SK-N-SH (cell line): ENCODE measurements around the gene FAAP20. TPM values are rescaled to one million over a fixed set of nuclear protein-coding genes. Genes with fewer than 3 reads are reported as not detected.

ENCODE experiments used
- CTCF ChIA-PET: fragments of 300-600, 350-600 bp; formaldehyde crosslinking; extraction: SDS; loops from one replicate; lab custom pipeline; 2021; lab: Yijun Ruan, JAX
- POLR2A ChIA-PET: fragments of 350-600 bp; sonication (Branson Sonifier 250); formaldehyde crosslinking; extraction: SDS; loops from one replicate; lab custom pipeline; 2020; ENCODE audit warnings: antibody characterized with exemption, inconsistent platforms; lab: Yijun Ruan, JAX
- DNase-seq: peaks from one replicate; pipeline ENCODE4 v3.0.0; 2012
- H2AFZ ChIP-seq: fragments of 200-600 bp; sonication (generic); 2 replicates; pipeline ENCODE4 v1.8.1; 2016; ENCODE audit warnings: antibody characterized with exemption, mild to moderate bottlenecking, low read depth
- H3F3A ChIP-seq: fragments of 200-600 bp; sonication (generic); replicated peaks from 2 replicates; pipeline ENCODE3; 2016; ENCODE audit warnings: antibody characterized with exemption, mild to moderate bottlenecking; ENCODE audit not compliant: insufficient read depth
- H3K27ac ChIP-seq, 2 experiments: fragments of 200-500 bp in 1 of 2; fragments of 200-600 bp in 1 of 2; sonication (Bioruptor generic) in 1 of 2; sonication (generic), shearing (Covaris generic) in 1 of 2; 2 replicates each; pipeline versions ENCODE4 v1.5.1 to v1.6.1; 2014 to 2016; ENCODE audit warnings: low read depth in 2 of 2, inconsistent platforms in 1 of 2, low read length in 1 of 2, mild to moderate bottlenecking in 1 of 2, mixed read lengths in 1 of 2
- H3K27me3 ChIP-seq: fragments of 200-600 bp; sonication (generic), shearing (Covaris generic); 2 replicates; pipeline ENCODE4 v1.6.1; 2016; ENCODE audit warnings: mixed run types; ENCODE audit not compliant: insufficient read depth
- H3K36me3 ChIP-seq, 2 experiments: fragments of 200-500 bp in 1 of 2; fragments of 200-600 bp in 1 of 2; sonication (Bioruptor generic) in 1 of 2; sonication (generic) in 1 of 2; replicated peaks in 1 of 2; 2 replicates each; pipeline versions ENCODE3 to v1.5.1; 2014 to 2016; ENCODE audit warnings: low read length in 1 of 2, mild to moderate bottlenecking in 1 of 2; ENCODE audit not compliant: insufficient read depth in 2 of 2, control insufficient read depth in 1 of 2
- H3K4me1 ChIP-seq, 2 experiments: fragments of 200-500 bp in 1 of 2; fragments of 200-600 bp in 1 of 2; sonication (Bioruptor generic) in 1 of 2; sonication (generic), shearing (Covaris generic) in 1 of 2; 2 replicates each; pipeline versions ENCODE4 v1.5.1 to v1.6.1; 2014 to 2016; ENCODE audit warnings: low read depth in 1 of 2, low read length in 1 of 2, mixed run types in 1 of 2; ENCODE audit not compliant: insufficient read depth in 2 of 2, control insufficient read depth in 1 of 2
- H3K4me2 ChIP-seq: fragments of 200-600 bp; sonication (generic), shearing (Covaris generic); 2 replicates; pipeline ENCODE4 v1.6.1; 2017; ENCODE audit warnings: mixed run types
- H3K4me3 ChIP-seq, 2 experiments: fragments of 200-500 bp in 1 of 2; fragments of 200-600 bp in 1 of 2; sonication (Bioruptor generic) in 1 of 2; sonication (generic), shearing (Covaris generic) in 1 of 2; 2 replicates each; pipeline versions ENCODE4 v1.5.1 to v1.8.1; 2014 to 2016; ENCODE audit warnings: low read depth in 2 of 2, inconsistent platforms in 1 of 2, low read length in 1 of 2, mild to moderate bottlenecking in 1 of 2, mixed read lengths in 1 of 2, moderate library complexity in 1 of 2
- H3K79me2 ChIP-seq: fragments of 200-600 bp; sonication (generic); 2 replicates; pipeline ENCODE4 v1.8.1; 2017; ENCODE audit warnings: mild to moderate bottlenecking; ENCODE audit not compliant: insufficient read depth
- H3K9ac ChIP-seq: fragments of 200-600 bp; sonication (generic); 2 replicates; pipeline ENCODE4 v1.6.1; 2017; ENCODE audit warnings: mixed run types
- H3K9me2 ChIP-seq: fragments of 200-600 bp; sonication (generic); 2 replicates; pipeline ENCODE4 v1.6.1; 2017; ENCODE audit warnings: mixed run types
- H3K9me3 ChIP-seq: fragments of 200-600 bp; sonication (generic); 2 replicates; pipeline ENCODE4 v1.6.1; 2017; ENCODE audit warnings: mixed run types, mild to moderate bottlenecking, moderate library complexity
- H4K20me1 ChIP-seq: fragments of 200-600 bp; sonication (generic); 2 replicates; pipeline ENCODE4 v1.6.1; 2017; ENCODE audit warnings: mild to moderate bottlenecking, mixed run types; ENCODE audit not compliant: insufficient read depth
- CHD2 ChIP-seq: fragments of 150-350 bp; IDR thresholded peaks from 2 replicates; pipeline ENCODE4 v1.6.1; 2018; ENCODE audit warnings: low read length; ENCODE audit not compliant: partially characterized antibody
- EP300 ChIP-seq, 2 experiments: IDR thresholded peaks; 2 replicates each; pipeline versions ENCODE4 v1.4.0 to v1.6.1; 2012; ENCODE audit warnings: borderline replicate concordance in 1 of 2, low read depth in 1 of 2, low read length in 1 of 2
- EZH2phosphoT487 ChIP-seq: fragments of 200-600 bp; sonication (generic); IDR thresholded peaks from 2 replicates; pipeline ENCODE4 v1.6.1; 2017; ENCODE audit warnings: low read depth, mixed run types, mild to moderate bottlenecking, antibody characterized with exemption, moderate library complexity, borderline replicate concordance
- GATA2 ChIP-seq: sonication (generic); formaldehyde crosslinking; IDR thresholded peaks from 2 replicates; pipeline ENCODE4 v1.5.0; 2020; ENCODE audit warnings: mild to moderate bottlenecking, missing genetic modification reagents
- MXI1 ChIP-seq: IDR thresholded peaks from 2 replicates; pipeline ENCODE4 v1.6.1; 2012; ENCODE audit warnings: mild to moderate bottlenecking, low read depth, low read length, improper control_type of control experiment
- NFIC ChIP-seq: IDR thresholded peaks from 2 replicates; pipeline ENCODE4 v1.4.0; 2012; ENCODE audit warnings: borderline replicate concordance
- RAD21 ChIP-seq: IDR thresholded peaks from 2 replicates; pipeline ENCODE4 v1.6.1; 2012; ENCODE audit warnings: mild to moderate bottlenecking, low read length
- RFX5 ChIP-seq: IDR thresholded peaks from 2 replicates; pipeline ENCODE4 v1.6.1; 2012; ENCODE audit warnings: mild to moderate bottlenecking, improper control_type of control experiment, low read length
- SIN3A ChIP-seq: IDR thresholded peaks from 2 replicates; pipeline ENCODE4 v1.6.1; 2012; ENCODE audit warnings: low read depth, mild to moderate bottlenecking, low read length, moderate library complexity, borderline replicate concordance
- SMC3 ChIP-seq: IDR thresholded peaks from 2 replicates; pipeline ENCODE4 v1.6.1; 2012; ENCODE audit warnings: low read depth, low read length, improper control_type of control experiment
- TCF12 ChIP-seq: IDR thresholded peaks from 2 replicates; pipeline ENCODE4 v1.4.0; 2012
- TEAD4 ChIP-seq: IDR thresholded peaks from 2 replicates; pipeline ENCODE4 v1.4.0; 2012; ENCODE audit warnings: mild to moderate bottlenecking, borderline replicate concordance; ENCODE audit not compliant: insufficient read depth
- WGBS: methylation state at CpG from one replicate; pipeline ENCODE4 v1.1.6; 2017; ENCODE audit warnings: low lambda C conversion rate; 5-methylcytosine and 5-hydroxymethylcytosine counted together
- polyA plus RNA-seq, 3 experiments: library from polyadenylated mRNA; depleted of rRNA; stranded (reverse); fragments of >200 nt; gene quantifications; 2 replicates each; pipeline ENCODE4 v1.2.3, GENCODE V29; 2012
- TF ChIP-seq, protein P1 (sequence below): fragments of 200-600 bp; sonication (generic); IDR thresholded peaks from 2 replicates; pipeline ENCODE4 v1.6.1; 2017; ENCODE audit warnings: antibody characterized with exemption, mild to moderate bottlenecking, moderate library complexity
- TF ChIP-seq, protein P2 (sequence below): fragments of 150-350 bp; IDR thresholded peaks from 2 replicates; pipeline ENCODE4 v1.6.1; 2016; ENCODE audit warnings: mild to moderate bottlenecking, low read depth, low read length

The FAAP20 gene
- polyA plus RNA-seq, 1 of the 3 experiments (the other 2 are of a cell fraction): 58.3 TPM

DNA sequence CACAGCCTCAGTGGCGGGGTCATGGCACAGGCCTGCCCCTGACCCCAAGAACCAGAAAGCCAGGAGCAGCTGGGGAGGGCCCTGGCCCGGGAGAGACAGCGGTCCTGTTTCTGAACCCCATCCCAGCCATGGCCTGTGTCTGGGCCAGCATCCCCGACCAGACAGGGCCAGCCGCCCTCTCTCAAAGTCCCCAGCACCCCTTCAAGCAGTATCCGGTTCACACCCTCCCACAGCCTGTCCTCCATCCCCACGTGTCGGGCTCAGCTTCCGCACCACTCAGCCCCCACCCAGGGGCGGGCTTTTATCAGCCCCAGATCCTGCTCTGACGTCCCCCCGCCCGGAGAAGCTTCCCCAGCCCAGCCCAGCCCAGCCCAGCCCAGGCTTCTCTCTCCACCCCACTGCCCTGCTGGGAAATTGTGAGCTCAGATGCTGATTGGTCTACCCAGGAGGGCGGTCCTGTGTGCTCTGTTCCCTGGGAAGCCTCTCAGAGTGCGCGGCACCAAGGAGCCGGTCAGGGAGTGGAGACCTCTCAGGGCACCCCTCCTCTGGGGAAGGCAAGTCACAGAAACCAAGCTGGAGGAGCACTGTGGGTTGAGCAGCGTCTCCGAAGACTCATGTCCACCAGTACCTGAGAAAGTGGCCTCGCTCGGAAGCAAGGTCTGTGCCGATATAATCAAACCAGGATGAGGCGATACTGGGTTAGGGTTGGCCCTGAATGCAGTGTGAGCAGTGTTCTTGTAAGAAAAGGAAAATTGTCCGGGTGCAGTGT is 4.7 kb upstream of the FAAP20 start:
- no peaks in the 10 kb centered on the region for H3K79me2 ChIP-seq
- no peak overlapping the region for H3K4me2 ChIP-seq
- DNase-seq: peak; percentile 83

DNA sequence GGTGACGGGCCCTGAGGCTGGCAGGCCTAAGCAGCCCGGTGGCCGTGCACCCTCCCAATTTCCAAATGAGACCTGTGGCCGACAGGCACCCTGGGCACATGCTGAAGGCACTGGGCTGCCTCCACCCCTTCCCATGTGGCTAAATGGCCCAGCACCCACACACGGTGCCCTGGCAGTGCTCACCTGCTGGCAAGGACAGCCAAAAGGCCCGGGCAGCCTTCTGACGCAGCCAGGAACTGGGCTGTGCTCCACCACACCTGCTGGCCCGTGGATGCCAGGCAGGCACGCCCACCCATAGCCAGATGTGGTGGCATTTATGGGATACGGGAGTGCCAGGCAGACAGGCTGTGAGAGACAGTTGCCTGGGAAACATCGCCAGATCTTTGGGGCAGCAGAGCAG is 4.0 kb upstream of the FAAP20 start:
- no peaks in the 10 kb centered on the region for H3F3A ChIP-seq
- no peak overlapping the region for H3K4me2 ChIP-seq
- H3K4me1 ChIP-seq: peaks cover 0 to 16% of the 10 kb centered on the region in 2 experiments; a peak in 1 of 4 replicates
- no peaks in the 10 kb centered on the region for H3K36me3 ChIP-seq
- no peaks in the 10 kb centered on the region for H3K9me2 ChIP-seq
- ChIA-PET POLR2A (interaction anchor here (1.3 kb wide), 1 partner anchor 183 kb away, joined by 5 read pairs; no protein-coding TSS in a partner anchor), CTCF (interaction anchor here (0.6 to 11.4 kb wide), 2 partner anchors 117 to 182 kb away, joined by 3 to 292 read pairs; no protein-coding TSS in a partner anchor)
- H2AFZ ChIP-seq: no peak overlapping the region
- H3K4me3 ChIP-seq: no peak overlapping the region
- peaks cover 4% of the 10 kb centered on the region; the same call in 1 of the 2 replicates for H3K79me2 ChIP-seq
- H3K27ac ChIP-seq: peak overlapping the region in 1 of 2 experiments; percentile 71; a peak in 2 of 4 replicates
- 92% methylated on average over 4 of the region's 11 CpGs for WGBS
- H3K9me3 ChIP-seq: no peaks in the 10 kb centered on the region
- H3K27me3 ChIP-seq: no peaks in the 10 kb centered on the region
- DNase-seq: no peak
- H4K20me1 ChIP-seq: no peaks in the 10 kb centered on the region
- TF ChIP-seq MXI1 (no peak), NFIC (no peak)
- H3K9ac ChIP-seq: no peak overlapping the region

More for the DNA sequence above, 4.7 kb upstream of the FAAP20 start:
- H3K9ac ChIP-seq: no peak overlapping the region
- H3F3A ChIP-seq: no peaks in the 10 kb centered on the region
- WGBS: 77% methylated on average over 12 of the region's 24 CpGs
- TF ChIP-seq RAD21: no peak
- 0 out of 2 replicates have a peak, but pooled peaks have one; percentile 36 for TF ChIP-seq RFX5
- TF ChIP-seq MXI1: peak; percentile 45; the same call in 1 of the 2 replicates
- 0 out of 2 replicates have a peak, but pooled peaks have one; percentile 11 for TF ChIP-seq GATA2 (CRISPR knock-in tag)
- TF ChIP-seq, all 33 proteins: peak for 3
- H3K9me3 ChIP-seq: no peaks in the 10 kb centered on the region
- no peaks in the 10 kb centered on the region for H3K36me3 ChIP-seq
- H3K27ac ChIP-seq: peak overlapping the region in 1 of 2 experiments; percentile 71; a peak in 2 of 4 replicates
- H3K4me3 ChIP-seq: peak overlapping the region in 1 of 2 experiments; percentile 33; a peak in 1 of 4 replicates
- no peaks in the 10 kb centered on the region for H3K27me3 ChIP-seq
- H3K9me2 ChIP-seq: no peaks in the 10 kb centered on the region
- H4K20me1 ChIP-seq: no peaks in the 10 kb centered on the region
- no peak overlapping the region for H2AFZ ChIP-seq
- ChIA-PET CTCF (interaction anchor here (0.6 to 11.4 kb wide), 3 partner anchors 41 to 181 kb away, joined by 3 to 292 read pairs (median 4); no protein-coding TSS in a partner anchor), POLR2A (interaction anchor here (0.7 to 1.3 kb wide), 2 partner anchors 183 to 185 kb away, joined by 4 to 5 read pairs; no protein-coding TSS in a partner anchor)
- H3K4me1 ChIP-seq: peaks cover 0 to 22% of the 10 kb centered on the region in 2 experiments; a peak in 1 of 4 replicates

DNA sequence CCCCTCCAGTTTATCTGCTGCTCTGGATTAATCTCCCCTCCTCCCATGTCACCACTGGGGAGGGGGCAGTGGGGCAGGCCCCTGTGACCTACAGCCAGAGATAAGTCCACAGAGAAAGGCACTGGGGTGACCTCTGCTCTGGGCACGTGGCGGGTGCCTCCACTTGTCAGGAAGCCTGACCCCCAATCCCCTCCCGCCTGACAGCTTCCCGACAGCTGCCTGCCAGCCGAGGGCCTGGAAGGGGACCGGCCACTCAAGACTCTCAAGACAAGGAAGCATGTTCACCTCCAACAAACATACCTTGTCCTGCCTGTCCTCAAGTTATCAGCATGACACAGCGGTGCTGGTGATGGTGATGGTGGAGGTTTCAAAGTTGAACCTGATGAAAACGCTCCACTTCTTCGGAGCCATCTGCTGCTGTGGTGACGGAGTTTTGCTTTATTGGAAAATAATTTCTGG is 3.2 kb upstream of the FAAP20 start:
- peaks cover 0 to 20% of the 10 kb centered on the region in 2 experiments; a peak in 1 of 4 replicates for H3K4me1 ChIP-seq
- no peaks in the 10 kb centered on the region for H3K9me2 ChIP-seq
- no peaks in the 10 kb centered on the region for H3F3A ChIP-seq
- H3K79me2 ChIP-seq: peaks cover 13% of the 10 kb centered on the region
- H3K4me2 ChIP-seq: no peak overlapping the region
- ChIA-PET POLR2A (no interaction called here), CTCF (interaction anchor here (4.0 to 11.4 kb wide), 2 partner anchors 182 to 192 kb away, joined by 64 to 292 read pairs; partner anchors contain the start of genes MORN1 and RER1)
- no peak overlapping the region for H3K9ac ChIP-seq
- H3K27ac ChIP-seq: no peak overlapping the region; a peak in 1 of 4 replicates
- no peaks in the 10 kb centered on the region for H3K9me3 ChIP-seq
- no peak overlapping the region for H2AFZ ChIP-seq
- WGBS: 92% methylated on average over 4 of the region's 10 CpGs
- no peak for DNase-seq
- no peaks in the 10 kb centered on the region for H3K36me3 ChIP-seq
- H3K4me3 ChIP-seq: no peak overlapping the region
- TF ChIP-seq TCF12 (no peak), EZH2phosphoT487 (no peak), CHD2 (no peak), SMC3 (no peak), MXI1 (no peak), SIN3A (no peak), TEAD4 (no peak), EP300 (IDR thresholded peaks at IDR 0.05; ENCODE audit: borderline replicate concordance in 1 of 2, low read depth in 1 of 2, low read length in 1 of 2) (no peak)
- TF ChIP-seq, protein P1, sequence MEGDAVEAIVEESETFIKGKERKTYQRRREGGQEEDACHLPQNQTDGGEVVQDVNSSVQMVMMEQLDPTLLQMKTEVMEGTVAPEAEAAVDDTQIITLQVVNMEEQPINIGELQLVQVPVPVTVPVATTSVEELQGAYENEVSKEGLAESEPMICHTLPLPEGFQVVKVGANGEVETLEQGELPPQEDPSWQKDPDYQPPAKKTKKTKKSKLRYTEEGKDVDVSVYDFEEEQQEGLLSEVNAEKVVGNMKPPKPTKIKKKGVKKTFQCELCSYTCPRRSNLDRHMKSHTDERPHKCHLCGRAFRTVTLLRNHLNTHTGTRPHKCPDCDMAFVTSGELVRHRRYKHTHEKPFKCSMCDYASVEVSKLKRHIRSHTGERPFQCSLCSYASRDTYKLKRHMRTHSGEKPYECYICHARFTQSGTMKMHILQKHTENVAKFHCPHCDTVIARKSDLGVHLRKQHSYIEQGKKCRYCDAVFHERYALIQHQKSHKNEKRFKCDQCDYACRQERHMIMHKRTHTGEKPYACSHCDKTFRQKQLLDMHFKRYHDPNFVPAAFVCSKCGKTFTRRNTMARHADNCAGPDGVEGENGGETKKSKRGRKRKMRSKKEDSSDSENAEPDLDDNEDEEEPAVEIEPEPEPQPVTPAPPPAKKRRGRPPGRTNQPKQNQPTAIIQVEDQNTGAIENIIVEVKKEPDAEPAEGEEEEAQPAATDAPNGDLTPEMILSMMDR: no peak
- TF ChIP-seq, protein P2, sequence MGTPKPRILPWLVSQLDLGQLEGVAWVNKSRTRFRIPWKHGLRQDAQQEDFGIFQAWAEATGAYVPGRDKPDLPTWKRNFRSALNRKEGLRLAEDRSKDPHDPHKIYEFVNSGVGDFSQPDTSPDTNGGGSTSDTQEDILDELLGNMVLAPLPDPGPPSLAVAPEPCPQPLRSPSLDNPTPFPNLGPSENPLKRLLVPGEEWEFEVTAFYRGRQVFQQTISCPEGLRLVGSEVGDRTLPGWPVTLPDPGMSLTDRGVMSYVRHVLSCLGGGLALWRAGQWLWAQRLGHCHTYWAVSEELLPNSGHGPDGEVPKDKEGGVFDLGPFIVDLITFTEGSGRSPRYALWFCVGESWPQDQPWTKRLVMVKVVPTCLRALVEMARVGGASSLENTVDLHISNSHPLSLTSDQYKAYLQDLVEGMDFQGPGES: no peak
- no peaks in the 10 kb centered on the region for H3K27me3 ChIP-seq
- H4K20me1 ChIP-seq: no peaks in the 10 kb centered on the region
